HEK293T (cell line): ENCODE measurements around the gene NCOA7.

Source experiments
- FOXA1 ChIP-seq: fragments of 450-650 bp; IDR thresholded peaks from 2 replicates; pipeline ENCODE4 v1.6.1; 2016; ENCODE audit warnings: mild to moderate bottlenecking
- FOXM1 ChIP-seq: fragments of 450-650 bp; IDR thresholded peaks from 2 replicates; pipeline ENCODE4 v1.6.1; 2017; ENCODE audit warnings: mild to moderate bottlenecking, borderline replicate concordance
- HDGF ChIP-seq: fragments of 450-650 bp; IDR thresholded peaks from 2 replicates; pipeline ENCODE4 v1.6.1; 2017; ENCODE audit warnings: antibody characterized with exemption, borderline replicate concordance
- SP1 ChIP-seq: fragments of 450-650 bp; IDR thresholded peaks from 2 replicates; pipeline ENCODE4 v1.6.1; 2017
- SUZ12 ChIP-seq: fragments of 450-650 bp; IDR thresholded peaks from 2 replicates; pipeline ENCODE4 v1.6.1; 2016; ENCODE audit warnings: mild to moderate bottlenecking
- TARDBP ChIP-seq: fragments of 450-650 bp; IDR thresholded peaks from 2 replicates; pipeline ENCODE4 v1.6.1; 2016
- ZNF384 ChIP-seq: fragments of 450-650 bp; IDR thresholded peaks from 2 replicates; pipeline ENCODE4 v1.6.1; 2016

- TF ChIP-seq SUZ12 (no peak), TARDBP (no peak), ZNF384 (no peak), SP1 (no peak), FOXM1 (no peak), FOXA1 (no peak), HDGF (no peak)
Measured at GRCh38 chr6:125797120-125797885, 6.5 kb downstream of the NCOA7 start.
